ENCODE measurements around the gene PDK4. TPM values are rescaled to one million over a fixed set of nuclear protein-coding genes. Genes with fewer than 3 reads are reported as not detected.

The PDK4 gene
- total and polyA plus RNA-seq, 9 of the 15 experiments (the other 6 are each of a cell fraction or from before 2014, with no cell fraction given), result 0.03 to 0.24 (median 0.08) TPM; not detected in 2

GRCh38 chr7:95549818-95550529 lies 46.3 kb downstream of the PDK4 start (continued):
- no peak for TF ChIP-seq CLOCK (CRISPR knock-in tag; IDR thresholded peaks at IDR 0.05; ENCODE audit: borderline replicate concordance)
- TF ChIP-seq TSHZ1 (CRISPR knock-in tag; IDR thresholded peaks at IDR 0.05), result no peak
- peak; percentile 86; the same call in 1 of the 2 replicates for TF ChIP-seq ZNF584 (CRISPR knock-in tag; IDR thresholded peaks at IDR 0.05; ENCODE audit: low read depth)
- TF ChIP-seq ZBTB11 (CRISPR knock-in tag; IDR thresholded peaks at IDR 0.05), result peak in 1 of 3 experiments; percentile 73; a peak in 2 of 6 replicates
- TF ChIP-seq STAT5A (IDR thresholded peaks at IDR 0.05; ENCODE audit: borderline replicate concordance, low read length), result peak; percentile 70; the same call in 1 of the 2 replicates
- TF ChIP-seq ZNF444 (CRISPR knock-in tag; IDR thresholded peaks at IDR 0.05), result no peak
- peak; percentile 84 for TF ChIP-seq SMARCE1 (IDR thresholded peaks at IDR 0.05)
- peak; percentile 42; the same call in 1 of the 2 replicates for TF ChIP-seq ATF7 (IDR thresholded peaks at IDR 0.05)
- peak; percentile 72 for TF ChIP-seq JUNB (CRISPR knock-in tag; conservative IDR thresholded peaks at IDR 0.05)
- TF ChIP-seq DPF2 (IDR thresholded peaks at IDR 0.05), result peak; percentile 75
- TF ChIP-seq ARID1B (IDR thresholded peaks at IDR 0.05), result peak; percentile 89
- TF ChIP-seq TAF9B (IDR thresholded peaks at IDR 0.05; ENCODE audit: partially characterized antibody), result no peak
- TF ChIP-seq RNF2 (IDR thresholded peaks at IDR 0.05), result 0 out of 2 replicates have a peak, but pooled peaks have one; percentile 33
- TF ChIP-seq ZNF766 (CRISPR knock-in tag; conservative IDR thresholded peaks at IDR 0.05), result peak; percentile 82; the same call in 1 of the 2 replicates
- TF ChIP-seq TEAD4 (IDR thresholded peaks at IDR 0.05; ENCODE audit: low read length), result peak; percentile 90
- TF ChIP-seq TEAD4 (CRISPR knock-in tag; IDR thresholded peaks at IDR 0.05; ENCODE audit: borderline replicate concordance), result no peak

All from K562 (cell line).